Keratinocyte (primary cell): ENCODE results near the gene ZDHHC3. TPM values are rescaled to one million over a fixed set of nuclear protein-coding genes. Genes with fewer than 3 reads are reported as not detected.
"Not testable (repeated sequence)": the region's sequence is repeated elsewhere in the genome, so short reads cannot be mapped to it uniquely, and the experiment has no call there.

Experiments used
- DNase-seq: peaks from one replicate; pipeline ENCODE4 v3.0.0-alpha.2; 2011; ENCODE audit warnings: low read depth, missing footprints, low spot score
- FAIRE-seq: peaks from 2 replicates; lab custom pipeline; 2011; peaks lifted over from hg19 to GRCh38; lab: Jason Lieb, UNC
- H2AFZ ChIP-seq: 2 replicates; pipeline ENCODE4 v1.6.0; 2012; ENCODE audit warnings: low read length, control low read depth, inconsistent platforms; ENCODE audit not compliant: control insufficient read depth
- H3K27ac ChIP-seq: 2 replicates; pipeline ENCODE4 v1.5.1; 2011; ENCODE audit warnings: low read length; ENCODE audit not compliant: control insufficient read depth, insufficient read depth
- H3K27me3 ChIP-seq: 3 replicates; pipeline ENCODE4 v1.6.0; 2011; ENCODE audit warnings: low read length; ENCODE audit not compliant: control insufficient read depth, insufficient read depth; ENCODE audit errors: extremely low read depth
- H3K36me3 ChIP-seq, 2 experiments: 2 replicates in 1 of 2; 3 replicates in 1 of 2; pipeline ENCODE4 v1.5.1; 2011; ENCODE audit warnings: low read length in 2 of 2, mild to moderate bottlenecking in 1 of 2; ENCODE audit not compliant: control insufficient read depth in 2 of 2, insufficient read depth in 2 of 2; ENCODE audit errors: extremely low read depth in 1 of 2
- H3K4me1 ChIP-seq: 3 replicates; pipeline ENCODE4 v1.5.1; 2011; ENCODE audit warnings: low read length; ENCODE audit not compliant: control insufficient read depth, insufficient read depth; ENCODE audit errors: extremely low read depth
- H3K4me2 ChIP-seq: 3 replicates; pipeline ENCODE4 v1.6.0; 2011; ENCODE audit warnings: low read depth, low read length; ENCODE audit not compliant: control insufficient read depth, insufficient read depth; ENCODE audit errors: extremely low read depth
- H3K4me3 ChIP-seq, 3 experiments: fragments of 200-600 bp in 1 of 3; sonication (generic) in 1 of 3; 2 replicates in 2 of 3; 3 replicates in 1 of 3; pipeline ENCODE4 v1.5.1; 2011 to 2016; ENCODE audit warnings: low read length in 3 of 3, mild to moderate bottlenecking in 3 of 3, control low read depth in 2 of 3, inconsistent platforms in 1 of 3, low read depth in 1 of 3, mixed read lengths in 1 of 3, mixed run types in 1 of 3, moderate library complexity in 1 of 3; ENCODE audit not compliant: control insufficient read depth in 2 of 3, insufficient read depth in 2 of 3; ENCODE audit errors: extremely low read depth in 1 of 3
- H3K79me2 ChIP-seq: 2 replicates; pipeline ENCODE4 v1.6.0; 2012; ENCODE audit warnings: low read length; ENCODE audit not compliant: control insufficient read depth, insufficient read depth
- H3K9ac ChIP-seq: 3 replicates; pipeline ENCODE4 v1.6.0; 2011; ENCODE audit warnings: low read length; ENCODE audit not compliant: control insufficient read depth, insufficient read depth; ENCODE audit errors: extremely low read depth
- H3K9me1 ChIP-seq: 3 replicates; pipeline ENCODE4 v1.6.0; 2011; ENCODE audit warnings: low read length; ENCODE audit not compliant: control insufficient read depth, insufficient read depth; ENCODE audit errors: extremely low read depth
- H3K9me3 ChIP-seq: 2 replicates; pipeline ENCODE4 v1.5.1; 2012; ENCODE audit warnings: low read depth, low read length; ENCODE audit not compliant: control insufficient read depth
- H4K20me1 ChIP-seq: 3 replicates; pipeline ENCODE4 v1.6.0; 2011; ENCODE audit warnings: low read length; ENCODE audit not compliant: control insufficient read depth, insufficient read depth; ENCODE audit errors: extremely low read depth
- EZH2 ChIP-seq: IDR thresholded peaks from one replicate; pipeline ENCODE4 v1.6.1; 2012; ENCODE audit warnings: inconsistent platforms, mild to moderate bottlenecking, low read length, moderate library complexity
- dilution Hi-C: fragments of 300-500 bp; cut with MboI; formaldehyde crosslinking; loops from one replicate; pipeline ENCODE4 v1.7.0; 2020; ENCODE audit warnings: low sequenced_read_pairs; ENCODE audit not compliant: extremely low pct_ligation_motif_present
- polyA plus RNA-seq, 5 experiments: library from polyadenylated mRNA; depleted of rRNA in 3 of 5; stranded (reverse) in 3 of 5; stranded (forward) in 1 of 5; unstranded in 1 of 5; fragments of >200 nt; gene quantifications; 1 replicate in 1 of 5; 2 replicates in 3 of 5; 3 replicates in 1 of 5; pipeline versions ENCODE4 v1.2.1 to v1.2.3, GENCODE V29; 2011 to 2012; ENCODE audit warnings: missing spikeins in 2 of 5, low read depth in 1 of 5, low replicate concordance in 1 of 5
- TF ChIP-seq, protein P1 (sequence below), 3 experiments: IDR thresholded peaks in 1 of 3; conservative IDR thresholded peaks in 1 of 3; optimal IDR thresholded peaks in 1 of 3; 2 replicates in 2 of 3; 3 replicates in 1 of 3; pipeline versions ENCODE3 to v1.5.1; 2011; ENCODE audit warnings: low read length in 3 of 3, mild to moderate bottlenecking in 3 of 3, moderate library complexity in 2 of 3, control low read depth in 1 of 3, inconsistent platforms in 1 of 3; ENCODE audit not compliant: insufficient read depth in 2 of 3; ENCODE audit errors: extremely low read depth in 1 of 3

The ZDHHC3 gene
- polyA plus RNA-seq, 1 donor (not counting 4 experiments of a cell fraction or from before 2014, with no cell fraction given) = 151 TPM

DNA sequence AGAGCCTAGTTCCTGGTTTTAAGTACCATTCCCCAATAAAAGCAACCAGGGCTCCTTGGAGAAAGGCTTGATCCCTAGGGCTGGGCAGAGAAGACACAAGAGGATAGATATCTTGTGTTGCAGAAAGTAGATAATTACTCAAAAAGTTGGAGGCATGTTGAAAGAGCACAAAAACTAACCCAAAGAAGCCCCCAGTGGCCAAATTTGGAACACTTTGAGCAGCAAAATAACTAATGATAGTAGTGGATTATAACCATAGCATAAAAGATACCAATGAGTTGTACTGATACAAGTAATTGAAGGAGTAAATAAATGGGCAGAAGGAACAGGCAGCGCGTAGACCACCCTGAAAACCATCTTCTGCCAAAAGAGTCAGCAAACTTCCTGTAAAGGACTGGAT, 12.1 kb upstream of the ZDHHC3 start:
- Histone ChIP-seq H3K36me3 (peaks cover 12 to 33% of the 10 kb centered on the region in 2 experiments), H2AFZ (no peak overlapping the region), H3K4me1 (peaks cover 36% of the 10 kb centered on the region), H3K9me1 (peaks cover 6% of the 10 kb centered on the region), H3K4me2 (no peak overlapping the region), H3K79me2 (peaks cover 58% of the 10 kb centered on the region), H3K27ac (no peak overlapping the region), H3K27me3 (no peaks in the 10 kb centered on the region), H3K9me3 (no peaks in the 10 kb centered on the region), H3K4me3 (no peak overlapping the region), H3K9ac (no peak overlapping the region), H4K20me1 (peaks cover 7% of the 10 kb centered on the region)
- TF ChIP-seq, protein P1, sequence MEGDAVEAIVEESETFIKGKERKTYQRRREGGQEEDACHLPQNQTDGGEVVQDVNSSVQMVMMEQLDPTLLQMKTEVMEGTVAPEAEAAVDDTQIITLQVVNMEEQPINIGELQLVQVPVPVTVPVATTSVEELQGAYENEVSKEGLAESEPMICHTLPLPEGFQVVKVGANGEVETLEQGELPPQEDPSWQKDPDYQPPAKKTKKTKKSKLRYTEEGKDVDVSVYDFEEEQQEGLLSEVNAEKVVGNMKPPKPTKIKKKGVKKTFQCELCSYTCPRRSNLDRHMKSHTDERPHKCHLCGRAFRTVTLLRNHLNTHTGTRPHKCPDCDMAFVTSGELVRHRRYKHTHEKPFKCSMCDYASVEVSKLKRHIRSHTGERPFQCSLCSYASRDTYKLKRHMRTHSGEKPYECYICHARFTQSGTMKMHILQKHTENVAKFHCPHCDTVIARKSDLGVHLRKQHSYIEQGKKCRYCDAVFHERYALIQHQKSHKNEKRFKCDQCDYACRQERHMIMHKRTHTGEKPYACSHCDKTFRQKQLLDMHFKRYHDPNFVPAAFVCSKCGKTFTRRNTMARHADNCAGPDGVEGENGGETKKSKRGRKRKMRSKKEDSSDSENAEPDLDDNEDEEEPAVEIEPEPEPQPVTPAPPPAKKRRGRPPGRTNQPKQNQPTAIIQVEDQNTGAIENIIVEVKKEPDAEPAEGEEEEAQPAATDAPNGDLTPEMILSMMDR (optimal IDR thresholded peaks at IDR 0.05 in 1 of 3, IDR thresholded peaks at IDR 0.05 in 1 of 3, conservative IDR thresholded peaks at IDR 0.05 in 1 of 3; ENCODE audit: extremely low read depth in 1 of 3, insufficient read depth in 2 of 3, low read length in 3 of 3) = peak in 2 of 3 experiments; percentile 27 to 39
- TF ChIP-seq EZH2 = no peak
- DNase-seq = no peak
- no peak for FAIRE-seq
- dilution Hi-C loops = no loop called here

GRCh38 chr3:44987332-44987731, 11.4 kb upstream of the ZDHHC3 start:
- dilution Hi-C loops = no loop called here
- Histone ChIP-seq H3K36me3 (peaks cover 12 to 33% of the 10 kb centered on the region in 2 experiments), H3K9ac (no peak overlapping the region), H2AFZ (no peak overlapping the region), H3K27me3 (no peaks in the 10 kb centered on the region), H3K79me2 (peaks cover 64% of the 10 kb centered on the region), H3K9me1 (peaks cover 7% of the 10 kb centered on the region), H3K4me3 (no peak overlapping the region), H3K27ac (no peak overlapping the region), H3K4me1 (peaks cover 36% of the 10 kb centered on the region), H4K20me1 (peaks cover 9% of the 10 kb centered on the region), H3K9me3 (no peaks in the 10 kb centered on the region), H3K4me2 (no peak overlapping the region)
- FAIRE-seq (no peak), DNase-seq (no peak)
- TF ChIP-seq, protein P1 (optimal IDR thresholded peaks at IDR 0.05 in 1 of 3, IDR thresholded peaks at IDR 0.05 in 1 of 3, conservative IDR thresholded peaks at IDR 0.05 in 1 of 3; ENCODE audit: extremely low read depth in 1 of 3, insufficient read depth in 2 of 3, low read length in 3 of 3) = no peak
- no peak for TF ChIP-seq EZH2

DNA sequence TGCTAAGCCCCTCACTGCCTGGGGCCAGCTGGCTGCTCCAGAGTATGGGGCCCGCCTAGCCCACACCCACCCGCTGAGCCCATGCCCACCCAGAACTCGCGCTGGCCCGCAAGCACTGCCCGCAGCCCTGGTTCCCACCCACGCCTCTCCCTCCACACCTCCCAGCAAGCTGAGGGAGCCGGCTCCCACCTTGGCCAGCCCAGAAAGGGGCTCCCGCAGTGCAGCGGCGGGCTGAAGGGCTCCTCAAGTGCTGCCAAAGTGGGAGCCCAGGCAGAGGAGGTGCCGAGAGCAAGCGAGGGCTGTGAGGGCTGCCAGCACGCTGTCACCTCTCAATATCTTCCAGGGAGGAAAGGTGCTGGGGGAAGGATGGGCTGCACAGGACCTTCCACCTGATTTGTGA, 10.4 kb upstream of the ZDHHC3 start:
- H2AFZ ChIP-seq, H3K27me3 ChIP-seq, H3K9me1 ChIP-seq, H3K4me2 ChIP-seq, H3K9me3 ChIP-seq, DNase-seq, H3K27ac ChIP-seq, H3K9ac ChIP-seq, dilution Hi-C loops, FAIRE-seq, H3K4me3 ChIP-seq: not testable (repeated sequence)
- H3K79me2 ChIP-seq = peaks cover 70% of the 10 kb centered on the region
- H3K36me3 ChIP-seq = peaks cover 12 to 24% of the 10 kb centered on the region in 2 experiments
- peaks cover 18% of the 10 kb centered on the region for H4K20me1 ChIP-seq
- peaks cover 39% of the 10 kb centered on the region for H3K4me1 ChIP-seq
